CD4-positive, CD25-positive, alpha-beta regulatory T cell (primary cell): ENCODE results near the gene KCTD18. TPM values are rescaled to one million over a fixed set of nuclear protein-coding genes. Genes with fewer than 3 reads are reported as not detected.
A peak's percentile ranks its signal among the peaks of the same experiment; 100 is the strongest.

ENCODE experiments used
- ATAC-seq, 2 donors: fragments of 150-1000 bp; cut with Tn5 transposase; one replicate each; pipeline ENCODE4 v1.10.0; 2021; ENCODE audit warnings: low read depth in 2 of 2, moderate number of reproducible peaks in 2 of 2, moderate library complexity in 1 of 2
- DNase-seq, 3 donors: peaks; one replicate each; pipeline versions ENCODE4 v3.0.0 to v3.0.0-alpha.2; 2012 to 2022; ENCODE audit warnings: mixed read lengths in 1 of 3
- H3K27ac ChIP-seq: one replicate; pipeline ENCODE4 v1.7.0; 2013; ENCODE audit warnings: mild to moderate bottlenecking, low read length; ENCODE audit not compliant: insufficient read depth, poor library complexity, severe bottlenecking
- H3K27me3 ChIP-seq: one replicate; pipeline ENCODE4 v1.7.0; 2013; ENCODE audit warnings: low read length; ENCODE audit not compliant: control insufficient read depth, insufficient read depth
- H3K36me3 ChIP-seq: one replicate; pipeline ENCODE4 v1.7.0; 2013; ENCODE audit warnings: mild to moderate bottlenecking, low read length, moderate library complexity; ENCODE audit not compliant: control insufficient read depth, insufficient read depth
- H3K4me1 ChIP-seq: 2 replicates; pipeline ENCODE4 v1.7.0; 2013; ENCODE audit warnings: mild to moderate bottlenecking, low read length; ENCODE audit not compliant: insufficient read depth, control insufficient read depth, poor library complexity, severe bottlenecking
- H3K4me3 ChIP-seq: one replicate; pipeline ENCODE4 v1.7.0; 2013; ENCODE audit warnings: low read depth, mild to moderate bottlenecking, low read length, moderate library complexity
- H3K9me3 ChIP-seq, 2 experiments: 1 replicate in 1 of 2; 2 replicates in 1 of 2; pipeline ENCODE4 v1.7.0; 2013; ENCODE audit warnings: low read length in 2 of 2, mild to moderate bottlenecking in 1 of 2, moderate library complexity in 1 of 2; ENCODE audit not compliant: control insufficient read depth in 2 of 2
- H3K27ac Mint-ChIP-seq, 3 donors: one replicate each; pipeline ENCODE4 v1.8.0; 2020 to 2022; ENCODE audit warnings: mild to moderate bottlenecking in 3 of 3, mixed read lengths in 3 of 3, moderate library complexity in 2 of 3
- H3K27me3 Mint-ChIP-seq: one replicate; pipeline ENCODE4 v1.8.0; 2022; ENCODE audit warnings: mild to moderate bottlenecking, mixed read lengths
- H3K36me3 Mint-ChIP-seq: one replicate; pipeline ENCODE4 v1.8.0; 2020; ENCODE audit warnings: mixed read lengths
- H3K4me1 Mint-ChIP-seq, 4 donors: one replicate each; pipeline ENCODE4 v1.8.0; 2020 to 2022; ENCODE audit warnings: mixed read lengths in 4 of 4, mild to moderate bottlenecking in 1 of 4
- H3K4me3 Mint-ChIP-seq, 4 donors: one replicate each; pipeline ENCODE4 v1.8.0; 2020 to 2022; ENCODE audit warnings: mild to moderate bottlenecking in 4 of 4, mixed read lengths in 4 of 4, moderate library complexity in 3 of 4
- H3K9me3 Mint-ChIP-seq, 7 donors: one replicate each; pipeline ENCODE4 v1.8.0; 2020 to 2022; ENCODE audit warnings: mixed read lengths in 7 of 7, mild to moderate bottlenecking in 3 of 7, moderate library complexity in 2 of 7
- polyA plus RNA-seq, 4 donors: library from polyadenylated mRNA; unstranded; fragments of 300-500 nt; fragmentation: Illumina TruSeq; gene quantifications; one replicate each; pipeline ENCODE4 v1.2.3, GENCODE V29; 2021
- total RNA-seq: library from RNA; stranded (reverse); gene quantifications from one replicate; pipeline ENCODE4 v1.2.3, GENCODE V29; 2022

The KCTD18 gene
- total and polyA plus RNA-seq, 5 donors from 2014 or later, result 15.4 to 18.9 (median 18.2) TPM

- H3K27ac Mint-ChIP-seq, result no peak overlapping the region
- Histone ChIP-seq H3K4me3 (no peak overlapping the region), H3K4me1 (no peaks in the 10 kb centered on the region), H3K27me3 (no peaks in the 10 kb centered on the region), H3K36me3 (peaks cover 37% of the 10 kb centered on the region), H3K27ac (no peak overlapping the region), H3K9me3 (no peaks in the 10 kb centered on the region)
- ATAC-seq, result no peak
- DNase-seq, result no peak
- H3K36me3 Mint-ChIP-seq, result peaks cover 33% of the 10 kb centered on the region
- peaks cover 0 to 2% (median 0%) of the 10 kb centered on the region in 7 donors for H3K9me3 Mint-ChIP-seq
- H3K27me3 Mint-ChIP-seq, result no peaks in the 10 kb centered on the region
- no peak overlapping the region for H3K4me3 Mint-ChIP-seq
- H3K4me1 Mint-ChIP-seq, result peaks cover 12 to 32% (median 23%) of the 10 kb centered on the region in 4 donors
Measured at GRCh38 chr2:200502196-200502595, 7.7 kb downstream of the KCTD18 start.

DNA sequence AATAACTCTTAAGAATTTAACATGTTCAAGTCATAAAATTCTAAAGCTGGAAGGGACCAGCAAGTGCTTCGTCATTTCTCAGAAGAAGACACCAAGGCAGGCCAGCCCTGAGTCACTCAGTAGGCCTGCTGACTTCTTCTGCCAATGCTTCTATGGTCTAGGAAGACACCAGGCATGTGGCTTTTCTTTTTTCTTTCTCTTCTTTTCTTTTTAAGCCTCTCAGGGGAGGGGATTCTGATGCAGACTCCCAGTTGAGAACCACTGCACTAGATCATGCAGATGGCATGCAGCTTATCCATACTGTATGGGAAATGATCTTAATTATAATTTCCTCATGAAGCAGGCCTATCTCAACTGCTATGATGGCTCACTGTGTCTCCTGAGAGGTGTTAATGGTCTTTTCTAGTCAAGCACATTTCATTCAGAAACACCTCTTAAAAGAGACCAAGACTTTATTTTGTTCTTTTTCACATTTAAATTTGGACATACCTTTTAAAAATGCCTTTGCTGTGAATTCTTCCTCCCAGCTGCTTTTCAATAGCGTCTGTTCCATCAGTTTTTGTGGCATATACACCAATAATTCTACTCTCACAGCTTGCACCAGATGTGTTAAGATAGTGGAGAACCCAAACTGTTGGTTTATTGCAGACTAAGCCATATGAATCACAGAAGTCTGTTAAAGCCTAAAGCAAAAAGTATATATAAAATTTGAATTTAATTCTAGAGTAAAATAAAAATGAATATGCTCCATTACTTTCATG lies 11.3 kb downstream of the KCTD18 start:
- Histone ChIP-seq H3K27ac (no peak overlapping the region), H3K4me1 (no peaks in the 10 kb centered on the region), H3K4me3 (no peak overlapping the region), H3K27me3 (no peaks in the 10 kb centered on the region), H3K36me3 (peaks cover 51% of the 10 kb centered on the region), H3K9me3 (no peaks in the 10 kb centered on the region)
- DNase-seq (no peak), ATAC-seq (no peak)
- Mint-ChIP-seq H3K27me3 (no peaks in the 10 kb centered on the region), H3K4me3 (no peak overlapping the region), H3K4me1 (peaks cover 0 to 26% (median 7%) of the 10 kb centered on the region in 4 donors), H3K36me3 (peaks cover 38% of the 10 kb centered on the region), H3K9me3 (peaks cover 0 to 2% (median 0%) of the 10 kb centered on the region in 7 donors), H3K27ac (no peak overlapping the region)

DNA sequence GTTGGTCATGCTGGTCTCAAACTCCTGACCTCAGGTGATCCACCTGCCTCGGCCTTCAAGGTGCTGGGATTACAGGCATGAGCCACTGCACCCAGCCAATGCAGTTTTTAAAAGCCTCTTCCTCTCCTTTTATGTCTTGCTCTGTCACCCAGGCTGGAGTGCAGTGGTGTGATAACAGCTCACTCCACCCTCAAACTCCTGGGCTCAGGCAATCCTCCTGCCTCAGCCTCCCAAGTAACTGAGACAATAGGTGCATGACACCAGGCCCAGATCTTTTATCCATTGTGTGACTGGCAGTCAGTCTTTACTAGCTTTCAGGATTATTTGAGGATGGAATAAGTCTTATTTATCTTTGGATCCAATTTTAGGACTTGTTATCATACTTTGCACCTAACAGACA lies 13.2 kb downstream of the KCTD18 start:
- DNase-seq (no peak), ATAC-seq (no peak)
- Mint-ChIP-seq H3K4me1 (peaks cover 0 to 18% (median 3%) of the 10 kb centered on the region in 4 donors), H3K36me3 (peaks cover 44% of the 10 kb centered on the region), H3K9me3 (no peaks in the 10 kb centered on the region), H3K27ac (peak overlapping the region in 1 of 3 donors; percentile 71), H3K27me3 (no peaks in the 10 kb centered on the region), H3K4me3 (no peak overlapping the region)
- Histone ChIP-seq H3K27me3 (no peaks in the 10 kb centered on the region), H3K36me3 (peaks cover 60% of the 10 kb centered on the region), H3K4me1 (no peaks in the 10 kb centered on the region), H3K9me3 (no peaks in the 10 kb centered on the region), H3K27ac (no peak overlapping the region), H3K4me3 (no peak overlapping the region)

DNA sequence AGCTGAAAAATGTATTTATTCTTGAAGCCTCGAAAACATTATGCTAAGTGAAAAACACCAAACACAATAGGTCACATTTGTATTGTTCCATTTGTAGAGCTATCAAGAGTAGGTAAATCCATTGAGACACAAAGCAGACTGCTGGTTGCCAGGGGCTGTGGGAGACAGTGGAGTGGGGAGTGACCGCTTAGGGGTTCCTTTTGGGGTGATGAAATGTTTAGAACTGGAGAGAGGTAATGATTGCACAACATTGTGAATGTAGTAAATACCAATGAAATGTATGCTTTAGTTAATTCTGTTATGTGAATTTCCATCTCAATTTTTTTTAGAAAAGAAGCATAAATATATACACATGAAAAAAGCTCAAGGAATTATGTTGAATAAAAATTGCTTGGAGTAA lies 15.8 kb downstream of the KCTD18 start:
- H3K4me3 Mint-ChIP-seq, result no peak overlapping the region
- DNase-seq, result no peak
- H3K4me1 Mint-ChIP-seq, result peaks cover 0 to 15% (median under 1%) of the 10 kb centered on the region in 4 donors
- Histone ChIP-seq H3K27ac (no peak overlapping the region), H3K36me3 (peaks cover 85% of the 10 kb centered on the region), H3K4me3 (no peak overlapping the region), H3K9me3 (no peaks in the 10 kb centered on the region), H3K4me1 (no peaks in the 10 kb centered on the region), H3K27me3 (no peaks in the 10 kb centered on the region)
- no peak for ATAC-seq
- peaks cover 61% of the 10 kb centered on the region for H3K36me3 Mint-ChIP-seq
- H3K27ac Mint-ChIP-seq, result no peak overlapping the region
- no peaks in the 10 kb centered on the region for H3K9me3 Mint-ChIP-seq
- H3K27me3 Mint-ChIP-seq, result no peaks in the 10 kb centered on the region

DNA sequence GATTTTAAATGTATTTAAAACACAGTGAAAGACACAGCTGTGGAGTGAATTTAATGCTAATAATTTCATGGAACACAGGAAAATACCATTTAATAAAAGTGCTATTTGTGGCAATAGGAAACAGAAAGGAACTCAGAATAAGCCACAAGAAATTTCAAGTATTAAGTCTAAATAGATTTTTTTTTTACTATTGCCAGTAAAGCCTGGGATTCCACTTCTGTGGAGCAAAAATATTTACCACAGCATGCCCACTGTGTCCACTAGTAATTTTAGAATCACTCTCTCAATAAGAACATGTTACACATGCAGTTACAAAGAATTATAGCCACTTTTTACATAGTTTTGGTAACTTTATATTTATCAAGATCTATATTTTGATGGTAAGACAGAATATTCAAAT lies 17.2 kb downstream of the KCTD18 start:
- peaks cover 0 to 6% (median under 1%) of the 10 kb centered on the region in 4 donors for H3K4me1 Mint-ChIP-seq
- H3K9me3 ChIP-seq, result no peaks in the 10 kb centered on the region
- H3K4me3 ChIP-seq, result no peak overlapping the region
- H3K9me3 Mint-ChIP-seq, result no peaks in the 10 kb centered on the region
- DNase-seq (no peak), ATAC-seq (no peak)
- peak overlapping the region in 1 of 3 donors; percentile 17 for H3K27ac Mint-ChIP-seq
- H3K27me3 Mint-ChIP-seq, result no peaks in the 10 kb centered on the region
- no peak overlapping the region for H3K27ac ChIP-seq
- no peaks in the 10 kb centered on the region for H3K4me1 ChIP-seq
- H3K4me3 Mint-ChIP-seq, result no peak overlapping the region
- H3K36me3 ChIP-seq, result peaks cover 73% of the 10 kb centered on the region
- H3K27me3 ChIP-seq, result no peaks in the 10 kb centered on the region
- H3K36me3 Mint-ChIP-seq, result peaks cover 59% of the 10 kb centered on the region

DNA sequence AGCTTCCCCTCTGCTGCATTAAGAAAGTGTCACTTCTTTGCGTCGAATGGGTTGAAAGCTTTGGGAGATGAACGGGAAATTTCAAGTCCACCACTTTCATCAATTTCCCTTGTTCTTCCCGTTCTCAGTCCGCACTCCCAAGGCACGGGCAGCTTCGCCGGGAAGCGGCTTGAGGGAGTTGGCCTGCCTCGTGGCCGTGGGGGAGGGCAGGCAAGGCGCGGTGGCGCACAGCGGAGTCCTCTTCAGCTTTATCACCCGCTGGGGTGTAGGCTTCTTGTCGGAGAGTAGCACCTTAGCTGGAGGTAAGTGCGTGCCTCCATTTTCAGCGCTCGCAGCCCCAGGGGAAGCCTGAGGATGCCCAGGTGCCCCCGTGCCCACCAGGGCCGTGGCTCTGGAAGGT lies 19.9 kb downstream of the KCTD18 start:
- Mint-ChIP-seq H3K4me1 (peaks cover 0 to 4% (median under 1%) of the 10 kb centered on the region in 4 donors), H3K27me3 (no peaks in the 10 kb centered on the region), H3K36me3 (peaks cover 52% of the 10 kb centered on the region), H3K4me3 (no peak overlapping the region), H3K9me3 (no peaks in the 10 kb centered on the region), H3K27ac (no peak overlapping the region)
- no peaks in the 10 kb centered on the region for H3K4me1 ChIP-seq
- ATAC-seq, result no peak
- H3K36me3 ChIP-seq, result peaks cover 56% of the 10 kb centered on the region
- H3K27me3 ChIP-seq, result no peaks in the 10 kb centered on the region
- no peak overlapping the region for H3K27ac ChIP-seq
- no peak overlapping the region for H3K4me3 ChIP-seq
- no peaks in the 10 kb centered on the region for H3K9me3 ChIP-seq
- no peak for DNase-seq

DNA sequence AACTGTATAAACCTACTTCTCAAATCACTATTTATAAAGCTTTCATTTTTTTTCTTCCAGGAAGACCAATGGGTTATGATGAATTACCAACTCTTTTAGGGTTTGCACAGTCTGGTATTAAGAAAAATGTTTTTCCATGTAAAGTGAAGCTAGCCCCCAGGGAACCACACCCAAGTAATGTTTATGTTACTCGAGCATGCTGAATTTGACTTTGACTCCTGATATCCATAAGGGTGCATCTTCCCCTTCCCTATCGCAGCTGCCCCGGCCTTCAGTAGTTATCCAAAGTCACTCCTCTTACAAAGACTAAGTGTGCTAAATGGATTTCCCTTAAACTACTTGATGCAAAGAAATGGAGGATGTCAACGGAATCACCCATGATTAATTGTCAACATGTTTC lies 21.7 kb downstream of the KCTD18 start:
- peaks cover 38% of the 10 kb centered on the region for H3K36me3 Mint-ChIP-seq
- no peak overlapping the region for H3K4me3 ChIP-seq
- H3K27me3 Mint-ChIP-seq, result no peaks in the 10 kb centered on the region
- H3K4me3 Mint-ChIP-seq, result no peak overlapping the region
- H3K4me1 Mint-ChIP-seq, result no peaks in the 10 kb centered on the region
- no peaks in the 10 kb centered on the region for H3K9me3 ChIP-seq
- ATAC-seq (no peak), DNase-seq (no peak)
- peaks cover 39% of the 10 kb centered on the region for H3K36me3 ChIP-seq
- no peaks in the 10 kb centered on the region for H3K4me1 ChIP-seq
- no peak overlapping the region for H3K27ac ChIP-seq
- no peaks in the 10 kb centered on the region for H3K9me3 Mint-ChIP-seq
- H3K27ac Mint-ChIP-seq, result no peak overlapping the region
- no peaks in the 10 kb centered on the region for H3K27me3 ChIP-seq

DNA sequence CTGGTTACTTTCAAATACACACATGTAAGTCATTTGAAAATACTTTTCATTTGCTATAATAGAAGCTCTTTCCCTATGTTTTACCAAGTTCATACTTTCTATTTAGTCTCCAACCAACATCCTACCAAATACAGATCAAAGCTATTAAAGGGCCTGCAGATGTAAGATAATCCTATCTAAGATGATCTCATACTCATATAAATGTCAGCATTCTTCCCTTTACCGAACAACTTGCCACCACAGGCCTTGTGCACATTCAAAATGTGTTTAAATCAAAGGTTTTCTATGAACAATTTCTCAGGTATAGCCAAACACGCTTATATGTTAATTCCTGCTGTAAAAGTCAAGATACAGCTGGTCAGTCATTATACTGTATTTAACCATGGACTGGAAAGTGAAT lies 23.3 kb downstream of the KCTD18 start:
- H3K4me1 Mint-ChIP-seq, result peaks cover 0 to under 1% (median 0%) of the 10 kb centered on the region in 4 donors
- no peaks in the 10 kb centered on the region for H3K27me3 Mint-ChIP-seq
- H3K9me3 Mint-ChIP-seq, result no peaks in the 10 kb centered on the region
- H3K4me3 Mint-ChIP-seq, result no peak overlapping the region
- no peak overlapping the region for H3K27ac ChIP-seq
- DNase-seq, result no peak
- H3K27me3 ChIP-seq, result no peaks in the 10 kb centered on the region
- H3K9me3 ChIP-seq, result no peaks in the 10 kb centered on the region
- H3K36me3 ChIP-seq, result peaks cover 24% of the 10 kb centered on the region
- no peak overlapping the region for H3K27ac Mint-ChIP-seq
- no peaks in the 10 kb centered on the region for H3K4me1 ChIP-seq
- no peak overlapping the region for H3K4me3 ChIP-seq
- no peak for ATAC-seq
- peaks cover 23% of the 10 kb centered on the region for H3K36me3 Mint-ChIP-seq
